ENCODE data around the gene GIGYF2. TPM values are rescaled to one million over a fixed set of nuclear protein-coding genes. Genes with fewer than 3 reads are reported as not detected.
A peak's percentile ranks its signal among the peaks of the same experiment; 100 is the strongest.
"Not testable (repeated sequence)": the region's sequence is repeated elsewhere in the genome, so short reads cannot be mapped to it uniquely, and the experiment has no call there.

GIGYF2 gene
- total and polyA plus RNA-seq, 3 donors from 2014 or later = 107 to 173 (median 150) TPM

- Histone ChIP-seq H3K36me3 (ENCODE audit: low read depth, missing control alignments) (no peaks in the 10 kb centered on the region), H3K27me3 (no peaks in the 10 kb centered on the region), H3K27ac (no peak overlapping the region), H3K4me1 (peaks cover 5% of the 10 kb centered on the region), H3K9me3 (no peaks in the 10 kb centered on the region), H3K4me3 (no peak overlapping the region)
- DNase-seq = no peak
- TF ChIP-seq POLR2A (IDR thresholded peaks at IDR 0.05) = no peak
- TF ChIP-seq CTCF (IDR thresholded peaks at IDR 0.05) = no peak
- 82 to 86% methylated on average over 11 of the region's 11 CpGs for WGBS, 2 donors
- intact Hi-C loops (cut with DNase I; ENCODE audit: low total_unique reads) = no loop called here
These were observed 9.6 kb upstream of the GIGYF2 start for GRCh38 chr2:232687382-232688160.

GRCh38 chr2:232688201-232688600 lies 8.9 kb upstream of the GIGYF2 start:
- H3K36me3 ChIP-seq (ENCODE audit: low read depth, missing control alignments) = no peaks in the 10 kb centered on the region
- H3K27me3 ChIP-seq = no peaks in the 10 kb centered on the region
- no peak overlapping the region for H3K27ac ChIP-seq
- no peak overlapping the region for H3K4me3 ChIP-seq
- WGBS, 2 donors = 93 to 94% methylated on average over 7 of the region's 7 CpGs
- DNase-seq = no peak
- TF ChIP-seq CTCF (IDR thresholded peaks at IDR 0.05) = no peak
- TF ChIP-seq POLR2A (IDR thresholded peaks at IDR 0.05) = no peak
- peaks cover 5% of the 10 kb centered on the region for H3K4me1 ChIP-seq
- intact Hi-C loops (cut with DNase I; ENCODE audit: low total_unique reads) = no loop called here
- H3K9me3 ChIP-seq = no peaks in the 10 kb centered on the region

- TF ChIP-seq POLR2A (IDR thresholded peaks at IDR 0.05) (no peak), CTCF (IDR thresholded peaks at IDR 0.05) (no peak)
- Histone ChIP-seq H3K4me3 (no peak overlapping the region), H3K4me1 (peaks cover 5% of the 10 kb centered on the region), H3K27me3 (no peaks in the 10 kb centered on the region), H3K27ac (no peak overlapping the region), H3K36me3 (ENCODE audit: low read depth, missing control alignments) (no peaks in the 10 kb centered on the region), H3K9me3 (no peaks in the 10 kb centered on the region)
- peak; percentile 62 for DNase-seq
- whole genome bisulfite sequencing, 2 donors = 49 to 67% methylated on average over 3 of the region's 3 CpGs
- intact Hi-C loops (cut with DNase I; ENCODE audit: low total_unique reads) = no loop called here
These were observed 7.8 kb upstream of the GIGYF2 start for GRCh38 chr2:232689152-232689910.

- 92 to 95% methylated on average over 13 of the region's 13 CpGs for WGBS, 2 donors
- DNase-seq, H3K27me3 ChIP-seq: not testable (repeated sequence)
These were observed 6.0 kb upstream of the GIGYF2 start for GRCh38 chr2:232691117-232691516.

GRCh38 chr2:232693344-232693743 lies 3.8 kb upstream of the GIGYF2 start:
- no peaks in the 10 kb centered on the region for H3K27me3 ChIP-seq
- H3K27ac ChIP-seq = no peak overlapping the region
- no peaks in the 10 kb centered on the region for H3K9me3 ChIP-seq
- H3K4me3 ChIP-seq = no peak overlapping the region
- TF ChIP-seq POLR2A (IDR thresholded peaks at IDR 0.05) = no peak
- no peak for TF ChIP-seq CTCF (IDR thresholded peaks at IDR 0.05)
- WGBS, 2 donors = 85 to 86% methylated on average over 4 of the region's 4 CpGs
- H3K4me1 ChIP-seq = peaks cover 13% of the 10 kb centered on the region
- DNase-seq = no peak
- intact Hi-C loops (cut with DNase I; ENCODE audit: low total_unique reads) = no loop called here
- H3K36me3 ChIP-seq (ENCODE audit: low read depth, missing control alignments) = no peaks in the 10 kb centered on the region

More at GRCh38 chr2:232691117-232691516, 6.0 kb upstream of the GIGYF2 start:
- H3K4me1 ChIP-seq; H3K4me3 ChIP-seq; H3K9me3 ChIP-seq; H3K36me3 ChIP-seq (ENCODE audit: low read depth, missing control alignments); H3K27ac ChIP-seq; intact Hi-C loops (cut with DNase I; ENCODE audit: low total_unique reads): not testable (repeated sequence)
